Activated naive CD8-positive, alpha-beta T cell treated with anti-CD3 and anti-CD28 coated beads for 36 hours (primary cell): Measurements from ENCODE around the gene MGAT5. TPM values are rescaled to one million over a fixed set of nuclear protein-coding genes. Genes with fewer than 3 reads are reported as not detected.

Source experiments
- DNase-seq: peaks from one replicate; pipeline ENCODE4 v3.0.0; 2021
- H3K27ac Mint-ChIP-seq: one replicate; pipeline ENCODE4 v1.8.0; 2022; ENCODE audit warnings: mild to moderate bottlenecking, moderate library complexity, mixed read lengths
- H3K27me3 Mint-ChIP-seq: one replicate; pipeline ENCODE4 v1.8.0; 2022; ENCODE audit warnings: mild to moderate bottlenecking, mixed read lengths
- H3K36me3 Mint-ChIP-seq: one replicate; pipeline ENCODE4 v1.8.0; 2021; ENCODE audit warnings: mild to moderate bottlenecking, mixed read lengths
- H3K4me1 Mint-ChIP-seq: one replicate; pipeline ENCODE4 v1.8.0; 2021; ENCODE audit warnings: mixed read lengths
- H3K4me3 Mint-ChIP-seq: one replicate; pipeline ENCODE4 v1.8.0; 2022; ENCODE audit warnings: mild to moderate bottlenecking, moderate library complexity, mixed read lengths
- H3K9me3 Mint-ChIP-seq: one replicate; pipeline ENCODE4 v1.8.0; 2022; ENCODE audit warnings: mixed read lengths
- total RNA-seq, 2 experiments: library from RNA; stranded (reverse); gene quantifications; one replicate each; pipeline ENCODE4 v1.2.3, GENCODE V29; 2021

The MGAT5 gene
- total RNA-seq, 2 experiments from 2014 or later, result 34.0 to 34.5 TPM

- no peak for DNase-seq
- Mint-ChIP-seq H3K36me3 (no peaks in the 10 kb centered on the region), H3K4me1 (no peaks in the 10 kb centered on the region), H3K9me3 (no peaks in the 10 kb centered on the region), H3K4me3 (no peak overlapping the region), H3K27ac (no peak overlapping the region), H3K27me3 (no peaks in the 10 kb centered on the region)
Observed at GRCh38 chr2:134449157-134449556, 195.3 kb downstream of the MGAT5 start.

GRCh38 chr2:134449751-134450513, 196.1 kb downstream of the MGAT5 start:
- no peak overlapping the region for H3K4me3 Mint-ChIP-seq

GRCh38 chr2:134451347-134451630, 197.4 kb downstream of the MGAT5 start:
- Mint-ChIP-seq H3K27me3 (no peaks in the 10 kb centered on the region), H3K27ac (no peak overlapping the region), H3K9me3 (no peaks in the 10 kb centered on the region), H3K36me3 (no peaks in the 10 kb centered on the region), H3K4me1 (no peaks in the 10 kb centered on the region), H3K4me3 (no peak overlapping the region)
- no peak for DNase-seq

More at GRCh38 chr2:134449751-134450513, 196.1 kb downstream of the MGAT5 start:
- H3K27ac Mint-ChIP-seq, result no peak overlapping the region
- DNase-seq, result no peak
- H3K4me1 Mint-ChIP-seq, result no peaks in the 10 kb centered on the region
- no peaks in the 10 kb centered on the region for H3K27me3 Mint-ChIP-seq
- H3K36me3 Mint-ChIP-seq, result no peaks in the 10 kb centered on the region
- H3K9me3 Mint-ChIP-seq, result no peaks in the 10 kb centered on the region

GRCh38 chr2:134452042-134452733, 198.3 kb downstream of the MGAT5 start:
- no peak for DNase-seq
- H3K27ac Mint-ChIP-seq, result peak overlapping the region; percentile 1
- H3K4me3 Mint-ChIP-seq, result no peak overlapping the region
- no peaks in the 10 kb centered on the region for H3K36me3 Mint-ChIP-seq
- no peaks in the 10 kb centered on the region for H3K4me1 Mint-ChIP-seq
- no peaks in the 10 kb centered on the region for H3K27me3 Mint-ChIP-seq
- no peaks in the 10 kb centered on the region for H3K9me3 Mint-ChIP-seq

DNA sequence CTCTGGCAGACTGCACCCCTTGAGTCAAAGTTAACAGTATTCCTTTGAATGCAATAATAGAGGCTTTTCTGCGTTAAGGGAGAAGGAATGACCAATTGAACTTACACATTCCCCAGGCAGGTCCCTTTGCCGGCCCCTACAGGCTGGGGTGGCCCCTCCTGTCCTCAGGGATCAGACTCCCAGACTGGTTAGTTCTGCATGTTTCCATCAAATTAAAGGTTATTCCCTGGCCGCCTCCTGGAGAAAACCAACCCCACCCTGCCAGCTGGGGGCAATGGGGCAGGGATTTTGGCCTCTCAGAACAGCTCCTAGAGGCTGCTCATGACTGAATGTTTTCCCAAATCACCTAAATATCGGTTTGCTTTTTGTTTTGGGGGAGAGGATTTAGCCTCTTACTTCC, 199.6 kb downstream of the MGAT5 start:
- Mint-ChIP-seq H3K4me3 (no peak overlapping the region), H3K36me3 (no peaks in the 10 kb centered on the region)

DNA sequence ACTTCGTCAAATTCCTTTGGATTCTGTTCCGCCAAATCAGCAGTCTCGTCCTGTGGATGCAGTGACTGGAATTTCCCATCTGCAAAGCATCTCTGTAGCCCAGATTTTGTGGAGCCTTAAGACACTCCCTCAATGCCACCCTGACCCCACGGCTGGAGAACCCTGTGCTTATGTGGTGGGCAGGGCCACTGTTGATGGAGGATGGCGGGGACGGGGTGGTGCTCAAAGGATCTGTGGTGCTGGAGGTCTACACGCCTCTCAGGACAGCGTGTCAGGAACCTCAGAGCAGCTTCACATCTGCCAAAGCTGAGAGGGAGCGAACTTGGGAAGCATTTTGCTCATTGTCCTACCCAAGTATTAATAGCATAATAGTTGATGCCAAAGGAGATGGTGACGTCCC, 200.1 kb downstream of the MGAT5 start:
- no peaks in the 10 kb centered on the region for H3K36me3 Mint-ChIP-seq
- no peak overlapping the region for H3K27ac Mint-ChIP-seq
- no peak overlapping the region for H3K4me3 Mint-ChIP-seq
- no peaks in the 10 kb centered on the region for H3K27me3 Mint-ChIP-seq
- no peak for DNase-seq
- no peaks in the 10 kb centered on the region for H3K9me3 Mint-ChIP-seq
- H3K4me1 Mint-ChIP-seq, result no peaks in the 10 kb centered on the region

More for the DNA sequence above, 199.6 kb downstream of the MGAT5 start:
- no peak overlapping the region for H3K27ac Mint-ChIP-seq
- no peaks in the 10 kb centered on the region for H3K9me3 Mint-ChIP-seq
- H3K4me1 Mint-ChIP-seq, result no peaks in the 10 kb centered on the region
- H3K27me3 Mint-ChIP-seq, result no peaks in the 10 kb centered on the region
- DNase-seq, result no peak

GRCh38 chr2:134454426-134454825, 200.6 kb downstream of the MGAT5 start:
- H3K27me3 Mint-ChIP-seq, result no peaks in the 10 kb centered on the region
- H3K4me3 Mint-ChIP-seq, result no peak overlapping the region
- no peak for DNase-seq
- H3K27ac Mint-ChIP-seq, result no peak overlapping the region
- H3K9me3 Mint-ChIP-seq, result no peaks in the 10 kb centered on the region
- no peaks in the 10 kb centered on the region for H3K36me3 Mint-ChIP-seq
- H3K4me1 Mint-ChIP-seq, result no peaks in the 10 kb centered on the region

DNA sequence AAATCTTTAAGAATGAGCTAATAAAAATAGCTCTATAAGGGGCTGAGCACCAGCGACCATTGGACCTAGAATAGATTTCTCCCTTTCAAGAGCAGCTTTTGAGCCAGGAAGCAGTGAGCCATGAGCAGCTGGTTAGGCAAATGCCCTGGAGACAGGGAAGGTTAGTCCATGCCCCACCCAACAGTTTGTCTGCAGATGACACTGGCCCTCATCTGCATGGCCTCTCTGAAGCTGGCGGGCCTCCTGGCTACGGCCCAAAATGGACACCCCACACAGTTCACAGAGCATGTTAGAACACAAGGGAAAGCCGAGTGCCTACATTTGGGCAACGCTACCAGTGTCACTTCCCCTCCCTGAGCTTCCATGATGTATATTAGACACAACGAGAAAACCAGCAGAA, 201.1 kb downstream of the MGAT5 start:
- Mint-ChIP-seq H3K27ac (no peak overlapping the region), H3K9me3 (no peaks in the 10 kb centered on the region), H3K4me1 (no peaks in the 10 kb centered on the region), H3K36me3 (no peaks in the 10 kb centered on the region), H3K27me3 (no peaks in the 10 kb centered on the region), H3K4me3 (no peak overlapping the region)
- no peak for DNase-seq

DNA sequence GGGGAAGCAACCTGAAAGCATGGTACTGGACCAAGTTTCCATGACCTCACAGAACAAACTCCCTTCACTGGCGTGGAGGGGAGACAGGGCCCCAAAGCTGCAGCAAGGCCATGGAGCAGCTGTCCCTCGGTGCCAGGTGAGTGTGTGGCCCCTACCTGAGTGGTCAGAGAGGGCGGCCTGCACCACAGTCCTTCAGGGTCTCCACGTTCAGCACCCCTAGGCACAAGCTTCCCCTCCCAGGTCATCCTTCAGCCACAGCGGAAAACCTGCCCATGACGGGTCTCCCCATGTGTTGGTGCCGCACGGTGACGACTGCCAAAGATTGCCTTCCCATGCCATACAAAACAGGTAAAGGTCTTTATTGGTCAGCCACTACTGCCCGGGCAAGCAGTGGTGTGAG, 201.6 kb downstream of the MGAT5 start:
- Mint-ChIP-seq H3K36me3 (no peaks in the 10 kb centered on the region), H3K27ac (no peak overlapping the region), H3K9me3 (no peaks in the 10 kb centered on the region), H3K4me3 (no peak overlapping the region), H3K27me3 (no peaks in the 10 kb centered on the region), H3K4me1 (no peaks in the 10 kb centered on the region)
- no peak for DNase-seq

- H3K27ac Mint-ChIP-seq, result no peak overlapping the region
- H3K9me3 Mint-ChIP-seq, result no peaks in the 10 kb centered on the region
- no peaks in the 10 kb centered on the region for H3K27me3 Mint-ChIP-seq
- H3K4me3 Mint-ChIP-seq, result no peak overlapping the region
- no peaks in the 10 kb centered on the region for H3K4me1 Mint-ChIP-seq
- DNase-seq, result no peak
- H3K36me3 Mint-ChIP-seq, result no peaks in the 10 kb centered on the region
Observed at GRCh38 chr2:134457353-134457752, 203.5 kb downstream of the MGAT5 start.

GRCh38 chr2:134457765-134458472, 204.0 kb downstream of the MGAT5 start:
- Mint-ChIP-seq H3K4me1 (no peaks in the 10 kb centered on the region), H3K9me3 (no peaks in the 10 kb centered on the region), H3K4me3 (no peak overlapping the region), H3K36me3 (no peaks in the 10 kb centered on the region), H3K27me3 (no peaks in the 10 kb centered on the region), H3K27ac (no peak overlapping the region)
- DNase-seq, result no peak

DNA sequence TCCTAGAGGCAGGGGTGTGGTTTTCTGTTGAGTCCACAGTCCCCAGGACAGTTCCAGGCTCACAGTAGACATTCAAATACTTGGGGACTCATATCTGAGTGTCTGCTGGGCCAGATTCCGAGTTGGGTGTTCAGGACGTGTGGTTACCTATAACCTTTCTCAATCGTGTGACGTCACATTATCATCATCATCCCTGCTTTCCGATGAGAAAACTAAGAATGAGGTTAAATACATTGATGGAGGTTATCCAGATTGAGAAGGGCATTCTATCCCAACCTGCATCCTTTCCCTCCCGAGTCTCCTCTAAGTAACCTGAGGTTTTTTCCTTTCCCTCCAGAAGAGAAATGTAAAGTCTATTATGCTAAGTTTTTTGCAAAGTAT, 204.6 kb downstream of the MGAT5 start:
- no peaks in the 10 kb centered on the region for H3K27me3 Mint-ChIP-seq
- no peak for DNase-seq
- no peaks in the 10 kb centered on the region for H3K36me3 Mint-ChIP-seq
- H3K9me3 Mint-ChIP-seq, result no peaks in the 10 kb centered on the region
- H3K4me1 Mint-ChIP-seq, result no peaks in the 10 kb centered on the region
- H3K27ac Mint-ChIP-seq, result no peak overlapping the region
- H3K4me3 Mint-ChIP-seq, result no peak overlapping the region

DNA sequence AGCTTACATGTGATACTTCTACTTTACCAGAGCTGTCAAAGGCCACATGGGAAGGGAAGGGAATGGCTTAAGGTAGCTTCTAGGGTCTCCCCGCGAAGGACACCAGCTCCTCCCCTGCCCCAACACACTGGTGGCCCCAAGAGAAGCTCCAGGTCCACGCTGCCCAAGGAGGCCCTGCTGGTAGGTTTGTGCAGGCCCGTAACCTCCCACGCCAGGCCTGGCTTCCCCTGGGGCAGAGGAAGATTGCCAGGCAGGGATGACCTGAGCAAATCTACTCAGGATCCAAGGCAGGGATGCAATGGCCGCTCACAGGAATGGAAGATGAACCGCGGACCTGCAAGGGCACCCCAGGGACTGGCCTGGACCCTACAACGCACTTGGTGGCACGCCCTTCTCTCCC, 205.1 kb downstream of the MGAT5 start:
- Mint-ChIP-seq H3K27me3 (no peaks in the 10 kb centered on the region), H3K36me3 (no peaks in the 10 kb centered on the region), H3K27ac (no peak overlapping the region), H3K4me1 (no peaks in the 10 kb centered on the region), H3K4me3 (no peak overlapping the region), H3K9me3 (no peaks in the 10 kb centered on the region)
- no peak for DNase-seq

- Mint-ChIP-seq H3K4me1 (no peaks in the 10 kb centered on the region), H3K4me3 (no peak overlapping the region), H3K27me3 (no peaks in the 10 kb centered on the region), H3K36me3 (no peaks in the 10 kb centered on the region), H3K9me3 (no peaks in the 10 kb centered on the region), H3K27ac (no peak overlapping the region)
- DNase-seq, result no peak
Observed at GRCh38 chr2:134459706-134460406, 206.0 kb downstream of the MGAT5 start.

DNA sequence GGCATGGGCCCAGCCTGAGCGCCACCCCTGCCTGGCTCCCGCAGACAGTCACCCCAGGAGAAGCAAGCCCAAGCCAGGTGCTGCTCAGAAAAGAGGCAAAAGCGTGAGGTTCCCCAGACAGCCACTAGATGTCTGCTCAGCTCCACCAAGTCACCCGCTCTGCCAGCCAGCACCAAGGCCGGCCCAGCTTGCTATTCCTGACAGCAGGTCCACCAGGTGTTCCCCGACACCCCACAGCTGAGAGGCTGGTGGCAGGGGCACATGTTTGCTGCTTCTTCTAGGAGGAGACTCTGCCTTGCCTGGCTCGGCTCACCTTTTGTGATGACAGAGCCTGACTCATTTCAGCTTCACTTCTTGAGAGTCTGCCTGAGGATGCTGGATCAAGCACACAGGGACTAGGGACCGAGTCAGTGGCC, 206.7 kb downstream of the MGAT5 start:
- DNase-seq, result peak; percentile 22
- no peak overlapping the region for H3K4me3 Mint-ChIP-seq
- H3K27ac Mint-ChIP-seq, result no peak overlapping the region
- H3K9me3 Mint-ChIP-seq, result no peaks in the 10 kb centered on the region
- H3K4me1 Mint-ChIP-seq, result no peaks in the 10 kb centered on the region
- H3K27me3 Mint-ChIP-seq, result no peaks in the 10 kb centered on the region
- no peaks in the 10 kb centered on the region for H3K36me3 Mint-ChIP-seq
